IMR-90 (cell line): ENCODE results near the gene AJM1.

Experiments used
- MAFK ChIP-seq: IDR thresholded peaks from 2 replicates; pipeline ENCODE4 v1.6.1; 2012; ENCODE audit warnings: low read depth, low read length, improper control_type of control experiment
- MAZ ChIP-seq: IDR thresholded peaks from 2 replicates; pipeline ENCODE4 v1.6.1; 2012; ENCODE audit warnings: low read depth, mild to moderate bottlenecking, low read length, improper control_type of control experiment, moderate library complexity, borderline replicate concordance
- POLR2A ChIP-seq: IDR thresholded peaks from 2 replicates; pipeline ENCODE4 v1.6.1; 2012; ENCODE audit warnings: mild to moderate bottlenecking, low read depth, low read length
- RAD21 ChIP-seq: IDR thresholded peaks from 2 replicates; pipeline ENCODE4 v1.6.1; 2012; ENCODE audit warnings: low read length, improper control_type of control experiment
- RFX5 ChIP-seq: IDR thresholded peaks from 2 replicates; pipeline ENCODE4 v1.8.0; 2012; ENCODE audit warnings: low read depth, mild to moderate bottlenecking, low read length, moderate library complexity
- SMC3 ChIP-seq: fragments of 150-350 bp; IDR thresholded peaks from 2 replicates; pipeline ENCODE4 v1.6.1; 2016; ENCODE audit warnings: low read depth, mild to moderate bottlenecking, antibody characterized with exemption, low read length, moderate library complexity
- TF ChIP-seq, protein P1 (sequence below): conservative IDR thresholded peaks from 2 replicates; pipeline ENCODE4 v1.5.1; 2012; ENCODE audit warnings: mild to moderate bottlenecking, low read depth, low read length, improper control_type of control experiment

DNA sequence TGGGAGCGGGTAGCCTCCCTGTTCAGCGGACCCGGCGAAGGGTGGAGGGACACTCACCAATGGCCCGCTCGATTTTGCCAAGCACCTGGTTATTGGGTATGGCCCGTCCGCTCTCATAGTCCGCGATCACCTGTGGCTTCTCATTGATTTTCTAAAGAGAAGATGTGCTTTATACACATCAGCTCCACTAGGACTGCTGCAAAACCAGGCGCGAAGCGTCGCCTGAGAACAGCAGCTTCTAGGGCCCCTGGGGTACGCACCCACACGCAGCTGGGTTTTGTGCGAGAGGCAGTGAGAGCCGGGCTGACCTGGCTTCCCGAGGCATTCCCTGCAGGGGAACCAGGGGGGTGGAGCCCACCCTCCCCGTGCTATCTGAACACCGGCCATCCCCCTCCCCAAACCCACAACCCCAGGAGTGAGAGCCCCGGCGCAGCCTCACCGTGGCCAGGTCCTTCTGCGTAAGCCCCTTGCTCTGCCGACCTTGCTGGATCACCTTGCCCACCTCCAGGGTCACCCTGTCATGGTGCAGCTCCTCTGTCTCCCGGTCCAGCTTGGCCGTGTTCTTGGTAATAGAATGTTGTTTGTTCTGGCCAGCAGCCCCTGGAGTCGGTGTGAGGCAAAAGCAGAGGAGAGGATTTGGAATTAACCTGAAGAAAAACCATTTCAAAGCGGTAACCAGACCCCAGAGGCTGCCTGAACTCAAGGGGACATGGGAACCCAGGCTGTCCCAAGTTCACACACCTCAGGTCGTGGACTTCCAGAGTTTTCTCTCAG, 20.8 kb downstream of the AJM1 start:
- TF ChIP-seq, protein P1, sequence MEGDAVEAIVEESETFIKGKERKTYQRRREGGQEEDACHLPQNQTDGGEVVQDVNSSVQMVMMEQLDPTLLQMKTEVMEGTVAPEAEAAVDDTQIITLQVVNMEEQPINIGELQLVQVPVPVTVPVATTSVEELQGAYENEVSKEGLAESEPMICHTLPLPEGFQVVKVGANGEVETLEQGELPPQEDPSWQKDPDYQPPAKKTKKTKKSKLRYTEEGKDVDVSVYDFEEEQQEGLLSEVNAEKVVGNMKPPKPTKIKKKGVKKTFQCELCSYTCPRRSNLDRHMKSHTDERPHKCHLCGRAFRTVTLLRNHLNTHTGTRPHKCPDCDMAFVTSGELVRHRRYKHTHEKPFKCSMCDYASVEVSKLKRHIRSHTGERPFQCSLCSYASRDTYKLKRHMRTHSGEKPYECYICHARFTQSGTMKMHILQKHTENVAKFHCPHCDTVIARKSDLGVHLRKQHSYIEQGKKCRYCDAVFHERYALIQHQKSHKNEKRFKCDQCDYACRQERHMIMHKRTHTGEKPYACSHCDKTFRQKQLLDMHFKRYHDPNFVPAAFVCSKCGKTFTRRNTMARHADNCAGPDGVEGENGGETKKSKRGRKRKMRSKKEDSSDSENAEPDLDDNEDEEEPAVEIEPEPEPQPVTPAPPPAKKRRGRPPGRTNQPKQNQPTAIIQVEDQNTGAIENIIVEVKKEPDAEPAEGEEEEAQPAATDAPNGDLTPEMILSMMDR: no peak
- TF ChIP-seq POLR2A (no peak), SMC3 (no peak), MAZ (no peak), MAFK (no peak), RAD21 (no peak), RFX5 (no peak)
